Type B pancreatic cell (in vitro differentiated cells): ENCODE measurements around the gene RPL28. TPM values are rescaled to one million over a fixed set of nuclear protein-coding genes. Genes with fewer than 3 reads are reported as not detected.

Experiments used
- DNase-seq: peaks from one replicate; pipeline ENCODE4 v3.0.0; 2021; ENCODE audit warnings: mixed read lengths; ENCODE audit not compliant: unreplicated experiment; ENCODE audit errors: extremely low spot score
- H3K27ac Mint-ChIP-seq: 2 replicates; pipeline ENCODE4 v1.8.0; 2021; ENCODE audit warnings: mild to moderate bottlenecking, mixed read lengths
- H3K27me3 Mint-ChIP-seq: 2 replicates; pipeline ENCODE4 v1.8.0; 2021; ENCODE audit warnings: mixed read lengths
- H3K36me3 Mint-ChIP-seq: 2 replicates; pipeline ENCODE4 v1.8.0; 2021; ENCODE audit warnings: mixed read lengths
- H3K4me1 Mint-ChIP-seq: one replicate; pipeline ENCODE4 v1.8.0; 2021; ENCODE audit warnings: mixed read lengths; ENCODE audit not compliant: unreplicated experiment
- H3K4me3 Mint-ChIP-seq: 2 replicates; pipeline ENCODE4 v1.8.0; 2021; ENCODE audit warnings: mild to moderate bottlenecking, mixed read lengths
- H3K9me3 Mint-ChIP-seq: 2 replicates; pipeline ENCODE4 v1.8.0; 2021; ENCODE audit warnings: mixed read lengths
- total RNA-seq: library from RNA; stranded (reverse); gene quantifications from 2 replicates; pipeline ENCODE4 v1.2.1, GENCODE V29; 2021; ENCODE audit warnings: low replicate concordance
- TF ChIP-seq, protein P1 (sequence below): fragments of 200-600 bp; sonication (generic); conservative IDR thresholded peaks from 2 replicates; pipeline ENCODE4 v1.5.0; 2021; ENCODE audit warnings: antibody characterized with exemption, mild to moderate bottlenecking

The RPL28 gene
- total RNA-seq, 1 donor from 2014 or later, result 1,799 TPM

DNA sequence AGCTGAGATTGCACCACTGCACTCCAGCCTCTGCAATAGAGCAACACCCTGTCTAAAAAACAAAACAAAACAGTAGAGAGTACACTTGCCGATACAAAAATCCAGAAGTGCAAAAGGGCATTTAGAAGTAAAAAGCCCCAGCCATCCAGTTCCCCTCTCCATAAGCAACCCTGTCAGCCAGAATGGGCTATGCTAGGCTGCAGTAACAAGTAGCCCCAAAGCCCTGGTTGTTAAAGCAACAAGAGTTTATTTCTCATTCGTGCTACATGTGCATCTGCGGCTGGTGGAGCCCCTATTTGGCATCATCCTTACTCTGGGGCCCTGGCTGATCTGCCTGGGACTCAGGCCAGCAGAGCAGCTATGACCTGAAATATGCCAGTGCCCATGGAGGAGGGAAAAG, 38.8 kb downstream of the RPL28 start:
- DNase-seq, result no peak
- Mint-ChIP-seq H3K4me3 (no peak overlapping the region), H3K27me3 (peaks cover 47% of the 10 kb centered on the region), H3K9me3 (no peaks in the 10 kb centered on the region), H3K4me1 (no peaks in the 10 kb centered on the region), H3K27ac (no peak overlapping the region), H3K36me3 (no peaks in the 10 kb centered on the region)
- TF ChIP-seq, protein P1, sequence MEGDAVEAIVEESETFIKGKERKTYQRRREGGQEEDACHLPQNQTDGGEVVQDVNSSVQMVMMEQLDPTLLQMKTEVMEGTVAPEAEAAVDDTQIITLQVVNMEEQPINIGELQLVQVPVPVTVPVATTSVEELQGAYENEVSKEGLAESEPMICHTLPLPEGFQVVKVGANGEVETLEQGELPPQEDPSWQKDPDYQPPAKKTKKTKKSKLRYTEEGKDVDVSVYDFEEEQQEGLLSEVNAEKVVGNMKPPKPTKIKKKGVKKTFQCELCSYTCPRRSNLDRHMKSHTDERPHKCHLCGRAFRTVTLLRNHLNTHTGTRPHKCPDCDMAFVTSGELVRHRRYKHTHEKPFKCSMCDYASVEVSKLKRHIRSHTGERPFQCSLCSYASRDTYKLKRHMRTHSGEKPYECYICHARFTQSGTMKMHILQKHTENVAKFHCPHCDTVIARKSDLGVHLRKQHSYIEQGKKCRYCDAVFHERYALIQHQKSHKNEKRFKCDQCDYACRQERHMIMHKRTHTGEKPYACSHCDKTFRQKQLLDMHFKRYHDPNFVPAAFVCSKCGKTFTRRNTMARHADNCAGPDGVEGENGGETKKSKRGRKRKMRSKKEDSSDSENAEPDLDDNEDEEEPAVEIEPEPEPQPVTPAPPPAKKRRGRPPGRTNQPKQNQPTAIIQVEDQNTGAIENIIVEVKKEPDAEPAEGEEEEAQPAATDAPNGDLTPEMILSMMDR, result no peak

DNA sequence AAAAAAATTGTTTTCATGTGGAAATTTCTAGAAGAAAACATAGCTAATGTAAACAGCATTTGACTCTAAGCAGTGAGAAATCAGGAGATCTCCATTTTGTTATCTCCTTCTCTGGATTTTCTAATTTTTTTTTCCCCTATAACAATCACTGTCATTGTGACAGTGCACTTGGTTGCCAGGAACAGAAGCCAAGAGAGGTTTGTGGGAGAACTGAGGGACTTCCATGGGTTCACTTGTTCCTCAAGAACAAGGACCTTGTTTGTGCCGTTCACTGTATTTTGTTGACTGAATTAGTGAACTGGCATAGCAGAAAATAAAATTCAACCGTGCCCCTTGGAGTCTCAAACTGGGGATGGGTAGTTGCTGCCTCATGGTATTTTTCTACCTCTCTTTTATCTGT, 40.3 kb downstream of the RPL28 start:
- Mint-ChIP-seq H3K27ac (no peak overlapping the region), H3K36me3 (no peaks in the 10 kb centered on the region), H3K4me3 (no peak overlapping the region), H3K9me3 (no peaks in the 10 kb centered on the region), H3K4me1 (no peaks in the 10 kb centered on the region), H3K27me3 (peaks cover 42% of the 10 kb centered on the region)
- no peak for DNase-seq
- TF ChIP-seq, protein P1, result no peak

DNA sequence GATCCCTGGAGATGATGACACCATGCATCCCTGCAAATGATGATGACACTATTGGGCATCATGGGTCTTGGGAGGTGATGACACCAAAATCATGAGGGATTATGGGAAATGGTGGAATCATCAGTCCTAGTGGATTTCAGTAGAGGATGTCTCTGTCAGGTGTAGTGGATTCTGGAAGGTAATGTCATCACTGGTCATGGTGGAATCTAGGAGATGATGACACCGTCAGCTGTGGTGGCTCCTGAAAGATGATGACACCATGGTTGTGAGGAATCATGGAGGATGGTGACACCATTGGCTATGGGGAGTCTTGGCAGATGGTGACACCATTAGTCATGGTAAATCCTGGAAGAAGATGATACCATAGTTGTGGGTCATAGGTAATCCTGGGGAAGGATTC, 45.5 kb downstream of the RPL28 start:
- Mint-ChIP-seq H3K27me3 (peaks cover 22% of the 10 kb centered on the region), H3K27ac (no peak overlapping the region), H3K36me3 (no peaks in the 10 kb centered on the region), H3K4me3 (no peak overlapping the region), H3K9me3 (no peaks in the 10 kb centered on the region), H3K4me1 (no peaks in the 10 kb centered on the region)
- TF ChIP-seq, protein P1, result no peak
- DNase-seq, result no peak

DNA sequence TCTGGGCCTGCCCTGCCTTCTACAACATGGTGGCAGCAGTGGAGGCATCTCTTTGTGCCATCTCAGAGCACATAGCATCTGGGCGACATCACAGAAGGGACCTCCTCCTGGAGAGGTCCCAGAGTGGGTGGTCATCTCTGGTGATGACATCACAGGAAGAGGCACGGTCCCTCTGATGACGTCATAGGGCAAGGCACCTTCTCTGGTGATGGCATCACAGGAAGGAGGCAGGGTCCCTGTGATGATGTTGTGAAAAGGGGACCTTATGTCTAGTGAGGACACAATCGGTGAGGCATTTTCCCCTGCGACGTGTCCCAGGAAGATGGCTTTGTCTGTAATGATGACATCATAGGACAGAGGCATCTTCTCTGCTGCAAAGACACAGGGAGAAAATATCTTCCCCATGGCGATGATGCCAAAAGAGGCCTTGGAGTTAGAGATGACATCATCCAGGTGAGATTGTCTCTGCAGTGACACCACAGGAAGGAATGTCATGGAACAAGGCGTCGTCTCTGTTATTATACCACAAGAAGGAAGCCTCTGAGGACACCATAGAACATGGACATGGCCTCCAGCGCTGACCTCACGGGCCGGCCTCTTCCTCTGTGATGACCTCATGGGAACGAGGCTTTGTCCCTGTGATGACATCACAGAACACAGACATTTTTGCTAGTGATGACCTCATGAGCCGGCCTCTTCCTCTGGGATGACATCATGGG, 46.7 kb downstream of the RPL28 start:
- H3K27ac Mint-ChIP-seq, result no peak overlapping the region
- H3K36me3 Mint-ChIP-seq, result no peaks in the 10 kb centered on the region
- TF ChIP-seq, protein P1, result no peak
- H3K27me3 Mint-ChIP-seq, result peaks cover 28% of the 10 kb centered on the region
- H3K9me3 Mint-ChIP-seq, result no peaks in the 10 kb centered on the region
- peaks cover 5% of the 10 kb centered on the region for H3K4me1 Mint-ChIP-seq
- H3K4me3 Mint-ChIP-seq, result no peak overlapping the region
- DNase-seq, result no peak

DNA sequence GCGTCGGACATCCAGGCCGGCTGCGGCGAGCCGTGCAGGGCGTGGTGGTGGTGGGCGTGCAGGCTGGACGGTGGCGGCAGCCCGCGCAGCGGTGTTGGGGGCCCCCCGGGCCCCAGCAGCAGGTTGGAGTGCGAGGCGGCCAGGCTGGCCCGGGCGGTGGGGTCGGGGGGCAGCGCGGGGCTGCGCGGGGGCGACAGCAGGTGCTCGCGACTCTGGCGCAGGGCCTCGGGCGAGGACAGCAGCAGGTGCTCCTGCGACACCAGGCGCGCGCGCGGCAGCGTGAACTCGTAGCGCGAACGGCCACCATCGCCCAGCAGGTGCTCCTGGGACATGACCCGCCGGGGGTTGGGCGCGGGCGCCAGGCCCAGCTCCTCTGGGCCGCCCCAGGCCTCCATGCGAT, 47.6 kb downstream of the RPL28 start:
- no peaks in the 10 kb centered on the region for H3K36me3 Mint-ChIP-seq
- no peak for DNase-seq
- TF ChIP-seq, protein P1, result no peak

More for the DNA sequence above, 47.6 kb downstream of the RPL28 start:
- no peak overlapping the region for H3K4me3 Mint-ChIP-seq
- H3K27ac Mint-ChIP-seq, result no peak overlapping the region
- H3K4me1 Mint-ChIP-seq, result peaks cover 6% of the 10 kb centered on the region
- H3K27me3 Mint-ChIP-seq, result peaks cover 28% of the 10 kb centered on the region
- no peaks in the 10 kb centered on the region for H3K9me3 Mint-ChIP-seq
